C4-2B (cell line): ENCODE data around the gene NRAP.

Experiments
- H3K27ac ChIP-seq: fragments of 450-650 bp; 2 replicates; pipeline ENCODE4 v1.5.1; 2017
- CTCF ChIP-seq: fragments of 450-650 bp; conservative IDR thresholded peaks from 2 replicates; pipeline ENCODE4 v1.5.1; 2017; ENCODE audit warnings: mild to moderate bottlenecking
- ZFX ChIP-seq: fragments of 450-650 bp; IDR thresholded peaks from 2 replicates; pipeline ENCODE4 v1.6.1; 2017

The NRAP gene

GRCh38 chr10:113691381-113691780, 27.5 kb upstream of the NRAP start:
- TF ChIP-seq CTCF (no peak), ZFX (no peak)
- H3K27ac ChIP-seq, result no peak overlapping the region

GRCh38 chr10:113690749-113691148, 26.9 kb upstream of the NRAP start:
- TF ChIP-seq CTCF, result no peak
- TF ChIP-seq ZFX, result no peak
- H3K27ac ChIP-seq, result no peak overlapping the region

- H3K27ac ChIP-seq, result no peak overlapping the region
- no peak for TF ChIP-seq CTCF
- TF ChIP-seq ZFX, result no peak
Measured at GRCh38 chr10:113689574-113689973, 25.7 kb upstream of the NRAP start.

GRCh38 chr10:113689057-113689456, 25.2 kb upstream of the NRAP start:
- TF ChIP-seq CTCF (no peak), ZFX (no peak)

GRCh38 chr10:113687037-113687436, 23.2 kb upstream of the NRAP start:
- no peak for TF ChIP-seq ZFX
- no peak for TF ChIP-seq CTCF
- no peak overlapping the region for H3K27ac ChIP-seq

More at GRCh38 chr10:113689057-113689456, 25.2 kb upstream of the NRAP start:
- no peak overlapping the region for H3K27ac ChIP-seq

- no peak overlapping the region for H3K27ac ChIP-seq
- TF ChIP-seq ZFX (no peak), CTCF (no peak)
Measured at GRCh38 chr10:113686028-113686427, 22.2 kb upstream of the NRAP start.

- H3K27ac ChIP-seq, result no peak overlapping the region
- TF ChIP-seq CTCF (no peak), ZFX (no peak)
Measured at GRCh38 chr10:113683300-113683699, 19.5 kb upstream of the NRAP start.
